Activated CD4-positive, alpha-beta T cell treated with anti-CD3 and anti-CD28 coated beads, Interleukin-2, amount 50 U/mL, for 1 hour (primary cell): ENCODE measurements around the gene H6PD.

Experiments
- DNase-seq: peaks from one replicate; pipeline ENCODE4 v3.0.0-alpha.2; 2020

Gene H6PD

GRCh38 chr1:9234223-9235095, at the start of gene H6PD:
Gene H6PD (plus strand): TSS chr1:9234774. CDS start chr1:9244935, 10,161 bp downstream.
- DNase-seq = peak; percentile 61

GRCh38 chr1:9186082-9186859, 48.3 kb upstream of the H6PD start:
- no peak for DNase-seq

GRCh38 chr1:9187004-9187403, 47.6 kb upstream of the H6PD start:
- no peak for DNase-seq

GRCh38 chr1:9190234-9190633, 44.3 kb upstream of the H6PD start:
- no peak for DNase-seq

- DNase-seq = no peak
Measured at GRCh38 chr1:9191231-9191630, 43.3 kb upstream of the H6PD start.

- no peak for DNase-seq
Measured at GRCh38 chr1:9192578-9193232, 41.9 kb upstream of the H6PD start.

- DNase-seq = no peak
Measured at GRCh38 chr1:9193233-9193625, 41.3 kb upstream of the H6PD start.

- DNase-seq = no peak
Measured at GRCh38 chr1:9194024-9194423, 40.5 kb upstream of the H6PD start.

GRCh38 chr1:9195651-9196050, 38.9 kb upstream of the H6PD start:
- no peak for DNase-seq

- DNase-seq = peak; percentile 55
Measured at GRCh38 chr1:9196129-9197040, 38.2 kb upstream of the H6PD start.

GRCh38 chr1:9197186-9198099, 37.1 kb upstream of the H6PD start:
- DNase-seq = no peak

GRCh38 chr1:9198538-9199361, 35.8 kb upstream of the H6PD start:
- DNase-seq = no peak

GRCh38 chr1:9200441-9200840, 34.1 kb upstream of the H6PD start:
- no peak for DNase-seq

GRCh38 chr1:9201401-9202239, 33.0 kb upstream of the H6PD start:
- no peak for DNase-seq

GRCh38 chr1:9202240-9202870, 32.2 kb upstream of the H6PD start:
- no peak for DNase-seq

- DNase-seq = no peak
Measured at GRCh38 chr1:9203511-9203982, 31.0 kb upstream of the H6PD start.

GRCh38 chr1:9204156-9204720, 30.3 kb upstream of the H6PD start:
- DNase-seq = no peak

GRCh38 chr1:9207086-9207485, 27.5 kb upstream of the H6PD start:
- DNase-seq = no peak
